Measurements from ENCODE around the gene FNDC3B. TPM values are rescaled to one million over a fixed set of nuclear protein-coding genes. Genes with fewer than 3 reads are reported as not detected.
A peak's percentile ranks its signal among the peaks of the same experiment; 100 is the strongest.

Gene FNDC3B
- total and polyA plus RNA-seq, 9 of the 15 experiments (the other 6 are each of a cell fraction or from before 2014, with no cell fraction given): 7.0 to 35.8 (median 16.2) TPM

GRCh38 chr3:172039436-172040077 is at the start of gene FNDC3B (continued):
- peak; percentile 52; the same call in 1 of the 2 replicates for TF ChIP-seq ZHX1 (conservative IDR thresholded peaks at IDR 0.05; ENCODE audit: low read length)
- TF ChIP-seq KDM4B (IDR thresholded peaks at IDR 0.05; ENCODE audit: borderline replicate concordance in 2 of 2, low read depth in 1 of 2): 0 out of 4 replicates have a peak, but pooled peaks of 1 of the 2 experiments have one; percentile 36
- TF ChIP-seq ID3 (CRISPR knock-in tag; IDR thresholded peaks at IDR 0.05): no peak
- TF ChIP-seq ID3 (tag; IDR thresholded peaks at IDR 0.05): no peak
- peak; percentile 41 for TF ChIP-seq ZBTB7A (IDR thresholded peaks at IDR 0.05; ENCODE audit: borderline replicate concordance, control insufficient read depth, low read depth, low read length)
- no peak for TF ChIP-seq TRIM25 (IDR thresholded peaks at IDR 0.05; ENCODE audit: borderline replicate concordance)
- TF ChIP-seq SAFB2 (IDR thresholded peaks at IDR 0.05; ENCODE audit: borderline replicate concordance, low read depth, low read length, severe bottlenecking): no peak
- TF ChIP-seq POLR2H (tag; IDR thresholded peaks at IDR 0.05; ENCODE audit: low read depth): peak; percentile 79
- TF ChIP-seq PRPF4 (IDR thresholded peaks at IDR 0.05; ENCODE audit: insufficient read depth, low read depth, low read length, poor library complexity, severe bottlenecking): peak; percentile 53
- TF ChIP-seq ETV6 (IDR thresholded peaks at IDR 0.05; ENCODE audit: borderline replicate concordance in 1 of 2, low read depth in 2 of 2, low read length in 1 of 2): 0 out of 4 replicates have a peak, but pooled peaks of 1 of the 2 experiments have one; percentile 40
- TF ChIP-seq ETV6 (CRISPR knock-in tag; IDR thresholded peaks at IDR 0.05; ENCODE audit: borderline replicate concordance): no peak
- peak; percentile 25 for TF ChIP-seq HNRNPLL (IDR thresholded peaks at IDR 0.05; ENCODE audit: low read depth, low read length, poor library complexity, severe bottlenecking)
- TF ChIP-seq ZNF449 (CRISPR knock-in tag; IDR thresholded peaks at IDR 0.05): no peak
- TF ChIP-seq RBBP5 (IDR thresholded peaks at IDR 0.05; ENCODE audit: borderline replicate concordance, insufficient read depth, low read length, poor library complexity, severe bottlenecking): peak; percentile 55
- peak; percentile 30 for TF ChIP-seq HMGN3 (IDR thresholded peaks at IDR 0.05; ENCODE audit: borderline replicate concordance, extremely low read depth, insufficient read length, low read depth, low read length)
- 0 out of 2 replicates have a peak, but pooled peaks have one; percentile 52 for TF ChIP-seq ZNF584 (CRISPR knock-in tag; IDR thresholded peaks at IDR 0.05; ENCODE audit: low read depth)
